Mesothelial cell of epicardium (in vitro differentiated cells): Measurements from ENCODE around the gene LSM3. TPM values are rescaled to one million over a fixed set of nuclear protein-coding genes. Genes with fewer than 3 reads are reported as not detected.

Experiments used
- DNase-seq, 2 experiments: peaks; one replicate each; pipeline ENCODE4 v3.0.0; 2021; ENCODE audit warnings: low spot score in 2 of 2; ENCODE audit not compliant: unreplicated experiment in 2 of 2
- H3K27ac Mint-ChIP-seq: 2 replicates; pipeline ENCODE4 v1.8.0; 2021; ENCODE audit warnings: mixed read lengths
- H3K27me3 Mint-ChIP-seq: 2 replicates; pipeline ENCODE4 v1.8.0; 2021; ENCODE audit warnings: low read depth, mixed read lengths
- H3K36me3 Mint-ChIP-seq: 2 replicates; pipeline ENCODE4 v1.8.0; 2021; ENCODE audit warnings: mixed read lengths
- H3K4me1 Mint-ChIP-seq: 2 replicates; pipeline ENCODE4 v1.8.0; 2021; ENCODE audit warnings: mixed read lengths
- H3K4me3 Mint-ChIP-seq: 2 replicates; pipeline ENCODE4 v1.8.0; 2021; ENCODE audit warnings: mild to moderate bottlenecking, moderate library complexity, mixed read lengths
- H3K9me3 Mint-ChIP-seq: 2 replicates; pipeline ENCODE4 v1.8.0; 2021; ENCODE audit warnings: mixed read lengths
- CTCF ChIP-seq: fragments of 200-600 bp; sonication (generic); IDR thresholded peaks from one replicate; pipeline ENCODE4 v1.5.0; 2021; ENCODE audit warnings: antibody characterized with exemption; ENCODE audit not compliant: unreplicated experiment
- total RNA-seq: library from RNA; stranded (reverse); gene quantifications from 3 replicates; pipeline ENCODE4 v1.2.1, GENCODE V29; 2021

LSM3 gene
- total RNA-seq, 1 donor from 2014 or later = 9.6 TPM

DNA sequence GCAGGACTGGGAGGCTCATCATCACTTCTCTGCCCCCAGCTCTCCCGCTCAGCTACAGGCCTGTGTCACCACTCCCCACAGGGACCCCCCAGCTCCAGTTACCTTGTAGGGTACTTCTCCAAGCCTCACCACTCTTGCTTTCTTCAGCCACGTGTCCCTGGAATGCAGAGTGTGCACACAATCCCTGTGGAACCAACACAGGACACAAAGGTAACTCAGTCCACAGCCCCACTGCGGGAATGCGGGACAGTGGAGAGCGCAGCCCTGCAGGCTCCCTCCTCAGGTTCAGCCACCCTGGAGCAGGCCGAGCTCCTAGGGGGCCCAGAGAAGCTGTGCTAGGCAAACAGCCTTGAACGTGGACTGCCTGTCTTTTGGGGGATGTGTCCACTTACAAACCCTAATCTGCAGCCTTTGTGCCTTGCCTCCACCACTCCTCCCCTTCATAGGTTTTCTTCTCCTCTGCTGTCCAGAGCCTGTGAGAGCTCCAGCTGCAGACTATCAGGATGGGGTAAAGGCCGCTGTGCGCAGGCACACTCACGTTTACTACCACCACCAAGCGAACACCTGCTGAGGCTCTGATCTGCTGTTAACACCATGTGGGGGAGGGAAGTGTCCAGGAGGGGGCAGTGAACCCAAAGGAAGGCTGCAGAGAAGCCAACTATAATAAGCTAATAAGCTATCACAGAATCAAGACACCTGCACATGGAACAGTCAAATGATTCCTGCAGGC lies 26.2 kb upstream of the LSM3 start:
- peak; percentile 11 for TF ChIP-seq CTCF
- Mint-ChIP-seq H3K4me3 (no peak overlapping the region), H3K27me3 (no peaks in the 10 kb centered on the region), H3K36me3 (peaks cover 36% of the 10 kb centered on the region), H3K9me3 (no peaks in the 10 kb centered on the region), H3K27ac (no peak overlapping the region), H3K4me1 (no peaks in the 10 kb centered on the region)
- no peak for DNase-seq

DNA sequence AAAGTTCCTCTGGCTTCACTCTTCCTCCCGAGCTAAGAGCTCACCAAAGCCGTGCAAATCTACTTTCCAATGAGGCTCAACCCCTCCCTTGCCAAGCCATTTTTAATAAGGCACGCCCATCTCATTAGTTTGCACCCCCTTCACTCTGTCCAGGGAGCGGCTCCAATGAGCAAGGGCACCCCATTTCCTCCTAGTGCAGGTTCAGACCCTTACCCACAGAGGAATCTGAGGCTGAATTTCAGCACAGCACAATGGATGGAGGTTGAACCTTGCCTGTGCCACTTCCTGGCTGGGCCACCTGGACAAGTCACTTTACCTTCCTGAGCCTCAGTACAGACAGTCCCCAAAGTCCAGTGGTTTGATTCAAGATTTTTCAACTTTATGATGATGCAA lies 25.7 kb upstream of the LSM3 start:
- DNase-seq = no peak
- Mint-ChIP-seq H3K4me3 (no peak overlapping the region), H3K27me3 (no peaks in the 10 kb centered on the region), H3K36me3 (peaks cover 35% of the 10 kb centered on the region), H3K9me3 (no peaks in the 10 kb centered on the region), H3K4me1 (no peaks in the 10 kb centered on the region), H3K27ac (no peak overlapping the region)
- no peak for TF ChIP-seq CTCF

DNA sequence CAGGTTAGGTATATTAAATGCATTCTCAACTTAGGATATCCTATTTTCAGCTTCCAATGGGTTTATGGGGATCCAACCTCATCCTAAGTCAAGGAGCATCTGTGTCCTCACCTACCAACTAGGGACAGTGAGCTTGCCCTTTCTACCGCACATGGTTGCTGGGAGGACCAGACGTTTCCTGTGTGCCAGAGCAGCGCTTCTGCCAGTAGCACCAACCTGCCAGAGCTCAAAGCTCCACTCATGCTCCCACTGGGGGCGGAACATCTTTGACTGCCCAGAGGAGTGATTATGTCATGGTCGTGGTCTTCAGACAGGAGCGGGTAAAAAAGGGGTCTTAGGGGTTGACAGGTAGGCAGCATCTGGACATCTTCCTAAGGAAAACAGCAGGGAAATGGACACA lies 25.0 kb upstream of the LSM3 start:
- H3K36me3 Mint-ChIP-seq = peaks cover 40% of the 10 kb centered on the region
- no peak overlapping the region for H3K4me3 Mint-ChIP-seq
- no peaks in the 10 kb centered on the region for H3K9me3 Mint-ChIP-seq
- no peak overlapping the region for H3K27ac Mint-ChIP-seq
- TF ChIP-seq CTCF = no peak
- no peak for DNase-seq
- no peaks in the 10 kb centered on the region for H3K4me1 Mint-ChIP-seq
- no peaks in the 10 kb centered on the region for H3K27me3 Mint-ChIP-seq

DNA sequence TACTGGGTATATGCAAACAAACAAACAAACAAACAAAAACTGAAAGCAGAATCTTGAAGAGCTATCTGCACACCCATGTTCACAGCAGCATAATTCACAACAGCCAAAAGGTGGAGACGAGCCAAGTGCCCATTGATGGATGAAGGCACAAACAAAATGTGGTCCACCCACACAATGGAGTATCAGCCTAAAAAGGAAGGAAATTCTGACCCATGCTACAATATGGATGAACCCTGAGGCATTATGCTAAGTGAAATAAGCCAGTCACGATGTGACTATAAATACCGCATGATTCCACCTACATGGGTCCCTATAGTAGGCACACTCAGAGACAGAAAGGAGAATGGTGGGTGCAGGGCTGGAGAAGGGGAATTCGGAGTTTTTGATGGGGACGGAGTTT lies 24.3 kb upstream of the LSM3 start:
- Mint-ChIP-seq H3K27ac (no peak overlapping the region), H3K4me1 (no peaks in the 10 kb centered on the region), H3K36me3 (peaks cover 46% of the 10 kb centered on the region), H3K4me3 (no peak overlapping the region), H3K27me3 (no peaks in the 10 kb centered on the region), H3K9me3 (no peaks in the 10 kb centered on the region)
- no peak for DNase-seq
- no peak for TF ChIP-seq CTCF

- H3K4me1 Mint-ChIP-seq = no peaks in the 10 kb centered on the region
- TF ChIP-seq CTCF = no peak
- H3K27ac Mint-ChIP-seq = no peak overlapping the region
- H3K9me3 Mint-ChIP-seq = no peaks in the 10 kb centered on the region
- no peak for DNase-seq
- H3K36me3 Mint-ChIP-seq = peaks cover 50% of the 10 kb centered on the region
- no peaks in the 10 kb centered on the region for H3K27me3 Mint-ChIP-seq
- H3K4me3 Mint-ChIP-seq = no peak overlapping the region
Measured at GRCh38 chr3:14154895-14155440, 23.6 kb upstream of the LSM3 start.
